T47D (cell line): ENCODE data around the gene GAL3ST2.
"Not testable (repeated sequence)": the region's sequence is repeated elsewhere in the genome, so short reads cannot be mapped to it uniquely, and the experiment has no call there.

Experiments
- DNase-seq, 2 experiments: peaks; one replicate each; pipeline versions ENCODE4 v3.0.0 to v3.0.0-alpha.2; 2011 to 2012; ENCODE audit warnings: low read depth in 1 of 2, low spot score in 1 of 2
- JUND ChIP-seq: IDR thresholded peaks from 2 replicates; pipeline ENCODE4 v1.6.1; 2012; ENCODE audit warnings: low read depth
- in situ Hi-C: cut with HindIII; loops from 2 replicates; pipeline ENCODE4 v1.10.0; 2016; ENCODE audit warnings: low sequenced_read_pairs, low pct_unique_long_range_greater_than_20kb

GAL3ST2 gene

DNA sequence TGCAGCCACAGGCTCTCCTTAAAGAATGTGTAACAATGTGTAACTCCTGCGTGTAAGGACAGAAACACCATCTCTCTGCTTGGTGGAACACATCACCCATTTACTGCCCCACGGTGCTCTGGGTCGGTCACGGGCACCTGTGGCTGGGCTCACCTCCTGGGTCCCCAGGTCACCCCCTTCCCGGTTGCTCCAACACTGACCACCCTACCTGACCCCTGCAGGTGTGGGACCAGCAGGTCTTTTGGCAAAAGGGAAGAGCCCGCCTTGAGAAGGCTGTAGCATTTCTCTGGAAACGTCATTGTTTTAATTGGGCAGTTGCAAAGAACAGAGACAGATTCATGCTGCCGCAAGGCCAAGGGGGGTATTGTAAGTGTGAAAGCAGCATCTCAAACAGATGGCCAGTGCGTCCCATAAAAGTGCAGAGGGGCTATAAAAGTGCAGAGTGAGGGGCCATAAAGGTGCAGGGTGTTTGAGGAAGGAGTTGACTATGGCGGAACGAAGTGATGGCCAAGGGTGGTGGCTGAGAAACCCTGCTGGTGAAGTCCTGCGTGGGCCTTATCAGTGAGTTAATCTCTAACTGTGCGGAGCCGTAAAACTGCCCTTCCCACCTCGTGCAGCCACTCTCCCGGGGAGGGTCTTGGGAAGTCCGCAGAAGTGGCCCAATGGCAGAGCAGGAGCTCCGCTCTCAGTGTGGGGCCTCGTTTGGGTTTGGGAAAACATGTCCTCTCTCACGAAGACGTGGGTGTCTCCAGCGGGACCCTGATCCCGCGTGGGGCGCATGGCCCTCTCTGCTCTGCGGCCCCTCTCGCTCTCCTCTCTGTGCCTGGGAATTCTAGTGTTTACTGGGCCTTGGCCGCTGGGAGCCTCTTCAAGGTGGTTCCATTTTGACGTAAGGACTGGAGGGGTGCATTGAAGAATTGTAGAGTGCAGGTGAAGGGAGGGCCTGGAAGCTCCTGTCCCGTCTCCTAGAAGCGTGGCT, 18.7 kb downstream of the GAL3ST2 start:
- in situ Hi-C loops, result no loop called here
- no peak for DNase-seq
- TF ChIP-seq JUND, result no peak

DNA sequence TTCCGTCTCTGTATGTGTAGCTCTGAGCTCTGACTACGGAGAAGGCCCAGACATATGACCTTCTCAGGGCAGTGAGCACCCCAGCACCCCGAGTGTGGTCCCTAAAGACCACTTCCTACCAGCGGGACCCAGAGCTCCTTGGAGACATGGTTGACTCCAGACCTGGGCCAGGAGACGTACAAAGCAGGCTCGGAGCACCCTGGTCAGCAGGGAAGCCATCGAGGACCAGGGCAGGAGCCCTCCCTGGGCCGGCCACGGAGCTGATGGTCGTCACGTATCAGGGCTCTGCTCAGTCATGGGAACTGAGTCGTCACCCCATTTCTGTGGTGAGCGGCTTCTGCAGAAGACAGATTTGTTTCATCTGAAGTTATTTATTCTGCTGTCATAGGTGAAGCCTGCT, 19.6 kb downstream of the GAL3ST2 start:
- DNase-seq, result no peak
- in situ Hi-C loops, result no loop called here

DNA sequence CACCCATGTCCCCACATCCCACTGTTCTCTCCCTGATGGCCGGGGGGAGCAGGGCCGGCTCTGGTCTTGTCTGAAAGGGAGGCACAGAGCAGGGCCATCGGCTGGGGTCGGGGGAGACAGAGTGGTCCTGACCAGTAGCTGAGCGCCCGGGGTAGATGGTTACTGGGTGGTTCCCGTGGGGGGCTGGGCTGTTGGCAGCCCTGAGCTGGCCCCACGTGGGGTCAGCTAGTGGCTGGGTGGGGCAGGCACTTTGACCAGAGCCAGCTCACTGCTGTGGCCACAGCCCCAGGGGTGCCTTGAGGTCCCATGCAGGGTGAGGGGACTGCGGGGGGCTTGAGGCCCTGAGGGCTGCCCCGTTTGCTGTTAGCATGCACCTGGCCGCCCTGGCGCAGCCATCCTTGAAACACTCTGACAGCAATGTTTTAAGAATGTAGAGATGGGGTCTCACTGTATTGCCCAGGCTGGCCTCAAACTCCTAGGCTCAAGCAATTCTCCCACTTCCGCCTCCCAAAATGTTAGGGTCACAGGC, 20.1 kb downstream of the GAL3ST2 start:
- no peak for TF ChIP-seq JUND
- in situ Hi-C loops, result no loop called here
- no peak for DNase-seq

More for the DNA sequence above, 19.6 kb downstream of the GAL3ST2 start:
- no peak for TF ChIP-seq JUND

DNA sequence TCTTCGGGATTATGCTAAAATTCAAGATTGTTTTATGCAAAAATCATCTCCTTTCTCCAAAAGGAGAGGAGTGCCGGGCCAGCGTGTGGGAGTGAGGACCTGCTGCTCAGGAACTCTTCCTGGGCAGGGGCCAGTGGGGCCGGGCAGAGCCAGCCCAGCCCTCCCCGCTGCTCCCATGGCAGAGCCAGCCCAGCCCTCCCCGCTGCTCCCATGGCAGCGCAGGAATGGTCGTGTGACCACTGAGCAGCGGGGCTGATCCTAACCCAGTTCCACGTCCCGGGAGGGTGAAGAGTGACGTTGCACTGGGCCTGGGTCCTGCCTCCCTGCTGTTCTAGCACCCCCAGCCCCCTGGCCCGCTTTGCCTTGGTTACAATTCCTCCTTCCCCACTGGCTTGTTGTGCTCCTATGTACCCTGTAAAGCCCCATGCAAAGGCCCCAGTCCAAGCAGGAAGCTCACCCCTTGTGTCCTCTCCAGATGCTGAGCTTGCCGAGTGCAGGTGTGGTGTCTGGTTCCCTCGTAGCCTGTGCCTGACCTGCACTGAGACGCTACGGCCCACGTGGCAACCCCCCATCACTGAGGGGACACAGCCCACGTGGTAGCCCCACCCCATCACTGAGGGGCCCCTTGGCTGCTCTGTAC, 20.9 kb downstream of the GAL3ST2 start:
- in situ Hi-C loops, result no loop called here
- TF ChIP-seq JUND, result no peak

DNA sequence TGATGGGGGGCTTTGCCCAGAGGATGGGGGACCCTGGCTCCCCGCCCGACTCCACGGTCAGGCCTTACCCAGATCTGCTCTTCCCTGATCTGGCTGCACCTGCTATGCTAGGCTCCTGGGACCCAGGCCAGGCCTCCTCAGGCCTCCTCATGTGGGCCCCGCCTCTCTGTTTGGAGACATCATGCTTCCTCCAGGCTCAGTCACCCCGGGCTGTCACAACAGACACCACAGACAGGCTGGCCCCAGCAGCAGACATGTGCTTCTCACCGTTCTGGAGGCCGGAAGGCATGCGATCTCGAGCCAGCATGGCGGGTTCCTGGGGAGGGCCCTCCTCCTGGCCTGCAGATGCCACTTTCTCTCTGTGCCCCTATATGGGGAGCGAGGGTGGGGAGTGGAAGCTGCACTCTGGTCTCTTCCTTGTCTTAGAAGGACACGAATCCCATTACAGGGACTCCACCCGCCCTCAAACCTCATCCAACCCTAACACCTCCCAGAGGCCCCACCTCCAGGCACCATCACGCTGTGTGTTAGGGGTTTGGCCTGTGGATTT, 21.5 kb downstream of the GAL3ST2 start:
- no peak for TF ChIP-seq JUND
- in situ Hi-C loops, result no loop called here
- DNase-seq, result no peak

More for the DNA sequence above, 20.9 kb downstream of the GAL3ST2 start:
- DNase-seq, result no peak

DNA sequence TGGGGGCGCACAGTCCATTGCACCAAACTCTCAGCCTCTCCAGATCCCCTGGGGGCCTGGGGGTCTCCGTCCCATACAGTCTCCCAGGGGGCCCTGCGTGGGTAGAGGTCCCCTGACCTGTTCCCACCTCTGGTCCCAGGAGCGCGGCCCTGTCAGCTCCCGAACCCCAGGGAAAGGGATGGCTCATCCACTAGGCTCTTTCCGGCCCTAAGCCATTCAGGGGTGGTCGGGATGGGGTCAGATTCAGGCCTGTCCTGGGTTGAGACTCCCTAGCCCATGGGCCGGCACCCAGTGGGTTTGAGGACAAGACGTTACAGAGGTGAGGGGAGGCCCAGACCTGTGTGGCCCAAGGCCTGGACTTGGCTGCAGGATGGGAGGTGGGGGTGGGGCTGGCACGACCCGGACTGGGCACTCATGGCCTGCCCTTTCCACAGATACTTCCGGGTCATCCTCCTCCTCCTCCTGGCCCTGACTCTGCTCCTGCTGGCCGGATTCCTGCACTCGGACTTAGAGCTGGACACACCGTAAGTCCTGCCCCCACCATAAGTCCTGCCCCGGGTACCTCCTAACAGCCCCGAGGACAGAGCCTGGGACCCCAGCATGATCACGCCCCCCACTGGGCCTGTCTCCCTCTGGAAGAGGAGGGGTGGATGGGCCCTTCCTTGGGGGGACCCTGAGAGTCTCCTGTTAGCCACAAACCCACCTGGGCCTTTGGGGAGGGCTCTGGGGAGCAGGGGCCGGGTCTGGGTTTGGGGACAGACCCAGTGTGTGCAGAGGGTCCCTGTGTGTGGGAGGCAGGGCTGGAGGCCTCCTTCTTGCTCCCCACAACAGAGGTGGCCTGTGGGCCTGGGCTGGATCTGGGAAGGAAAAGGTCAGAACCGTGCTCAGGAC, 22.3 kb downstream of the GAL3ST2 start:
- no peak for DNase-seq
- in situ Hi-C loops, result no loop called here
- no peak for TF ChIP-seq JUND

DNA sequence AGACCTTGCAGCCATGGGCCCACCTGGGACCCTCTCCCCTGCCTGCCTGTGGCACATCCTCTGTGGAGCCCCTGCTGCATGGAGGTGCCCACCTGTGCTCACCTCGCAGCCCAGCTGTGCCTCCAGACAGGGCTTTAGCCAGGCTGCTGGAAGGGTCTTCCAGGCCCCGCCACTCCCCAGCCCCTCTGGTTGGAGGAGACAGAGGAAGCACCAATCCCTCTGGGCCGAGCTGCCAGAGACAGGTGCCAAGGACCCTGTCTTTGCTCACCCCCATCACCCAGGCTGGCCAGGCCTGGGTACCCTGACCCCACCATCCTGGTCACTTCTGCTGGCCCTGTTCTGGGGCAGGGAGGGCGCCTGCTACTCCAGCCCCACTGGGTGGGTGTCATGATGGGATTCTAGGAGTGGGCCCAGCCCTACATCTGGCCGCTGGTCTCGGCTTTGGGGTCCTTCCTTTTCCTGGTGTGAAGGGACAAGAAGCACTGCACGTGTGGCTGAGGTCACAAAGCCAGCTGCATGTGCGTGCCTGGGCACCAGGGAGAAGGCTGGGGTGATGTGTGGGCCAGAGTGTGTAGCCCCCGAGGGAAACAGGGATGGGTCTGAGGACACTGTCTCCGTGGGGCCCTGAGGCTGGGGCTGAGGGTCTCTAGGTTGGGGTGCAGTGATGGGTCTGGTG, 23.0 kb downstream of the GAL3ST2 start:
- no peak for DNase-seq
- no peak for TF ChIP-seq JUND
- in situ Hi-C loops, result no loop called here

DNA sequence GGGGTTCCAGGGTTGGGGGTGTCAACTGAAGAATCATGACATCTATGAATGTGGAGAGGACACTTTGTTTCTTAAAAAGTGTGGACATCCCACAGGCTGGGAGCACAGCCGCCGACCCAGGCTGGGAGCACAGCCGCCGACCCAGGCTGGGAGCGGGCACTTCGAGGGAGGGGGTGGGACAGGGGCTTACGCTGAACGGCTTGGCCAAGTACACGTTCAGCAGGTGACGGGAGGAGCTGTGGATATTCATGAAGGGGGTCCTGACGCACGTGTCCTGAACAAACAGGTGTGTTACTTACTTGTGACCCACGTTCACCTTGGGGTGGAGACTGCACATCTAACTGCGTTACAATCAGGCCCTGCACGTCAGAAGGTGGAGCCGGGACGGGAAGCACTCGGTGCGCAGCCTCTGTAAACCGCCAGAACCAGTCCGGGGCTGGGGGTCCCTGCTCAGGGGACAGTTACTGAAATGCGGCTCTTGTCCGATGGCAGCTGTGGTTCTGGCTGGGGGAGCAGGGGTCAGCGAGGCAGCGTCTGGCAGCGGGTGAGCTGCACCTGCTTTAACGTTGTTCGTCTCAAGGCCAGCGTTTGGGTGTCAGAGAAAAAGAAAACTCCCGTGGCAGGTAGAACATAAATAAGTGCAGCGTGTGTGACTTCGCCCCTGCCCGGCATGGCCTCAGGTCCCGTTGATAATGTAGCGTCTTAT, 23.7 kb downstream of the GAL3ST2 start:
- DNase-seq, in situ Hi-C loops: not testable (repeated sequence)

DNA sequence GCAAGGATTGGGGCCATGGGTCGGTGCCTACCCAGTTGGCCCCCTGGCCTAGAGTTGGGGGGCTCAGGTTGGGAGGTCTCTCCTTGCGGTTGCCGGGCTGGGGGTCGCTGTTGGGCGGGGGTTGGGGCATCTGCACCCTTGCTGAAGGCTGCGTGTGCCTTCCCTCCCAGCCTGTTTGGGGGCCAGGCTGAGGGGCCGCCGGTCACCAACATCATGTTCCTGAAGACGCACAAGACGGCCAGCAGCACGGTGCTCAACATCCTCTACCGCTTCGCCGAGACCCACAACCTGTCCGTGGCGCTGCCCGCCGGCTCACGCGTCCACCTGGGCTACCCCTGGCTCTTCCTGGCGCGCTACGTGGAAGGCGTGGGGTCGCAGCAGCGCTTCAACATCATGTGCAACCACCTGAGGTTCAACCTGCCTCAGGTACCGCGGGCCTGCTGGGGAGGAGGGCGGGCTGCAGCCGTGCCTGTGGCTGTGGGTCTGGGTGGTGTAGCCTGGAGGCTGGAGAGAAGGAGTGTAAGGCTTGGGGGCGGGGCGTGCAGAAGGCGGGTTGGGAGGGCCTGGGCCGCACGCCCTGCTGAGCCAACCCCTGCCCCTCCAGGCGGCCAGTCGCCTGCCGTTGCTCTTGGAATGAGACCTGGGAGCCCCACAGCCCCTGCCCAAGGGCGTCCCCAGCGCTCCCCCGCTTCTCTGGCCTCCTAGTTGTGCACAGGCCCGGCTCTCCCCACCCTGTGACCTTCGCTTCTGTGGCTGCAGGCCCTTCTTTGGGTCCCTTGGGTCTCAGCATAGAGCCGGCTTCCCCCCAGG, 25.2 kb downstream of the GAL3ST2 start:
- no peak for TF ChIP-seq JUND
- no peak for DNase-seq
- in situ Hi-C loops, result no loop called here
